HepG2 (cell line): ENCODE data around the gene PPIP5K2. TPM values are rescaled to one million over a fixed set of nuclear protein-coding genes. Genes with fewer than 3 reads are reported as not detected.

Experiments
- ATAC-seq: fragments of 200-7000 bp; cut with Tn5 transposase; 3 replicates; pipeline ENCODE4 v1.9.1; 2020; ENCODE audit warnings: mild to moderate bottlenecking, moderate library complexity
- BruUV-seq: library from RNA; stranded (reverse); fragments of 400-500 nt; replicated peaks from 2 replicates; lab custom pipeline; 2021; lab: Mats Ljungman, UMichigan
- CTCF ChIA-PET: fragments of 300-600 bp; formaldehyde crosslinking; extraction: SDS; loops from one replicate; lab custom pipeline; 2021; ENCODE audit warnings: low total read pairs, inconsistent platforms, low intra/inter-chr PET ratio; lab: Yijun Ruan, JAX
- POLR2A ChIA-PET: fragments of 350-600 bp; sonication (Branson Sonifier 250); formaldehyde crosslinking; loops from one replicate; lab custom pipeline; 2020; ENCODE audit warnings: antibody characterized with exemption, inconsistent platforms; lab: Yijun Ruan, JAX
- DNase-seq: peaks from one replicate; pipeline ENCODE4 v3.0.0-alpha.2; 2015; ENCODE audit warnings: low spot score
- FAIRE-seq: peaks from 3 replicates; lab custom pipeline; 2011; peaks lifted over from hg19 to GRCh38; lab: Jason Lieb, UNC
- H2AFZ ChIP-seq: one replicate; pipeline ENCODE4 v1.6.1; 2011; ENCODE audit warnings: low read length, inconsistent platforms
- H3K27ac ChIP-seq: fragments of 300-600 bp; 3 replicates; pipeline ENCODE4 v1.8.0; 2011; ENCODE audit warnings: mixed run types, mild to moderate bottlenecking, mixed read lengths, low read length, inconsistent platforms; ENCODE audit not compliant: insufficient read depth; ENCODE audit errors: extremely low read length
- H3K27me3 ChIP-seq, 2 experiments: fragments of 200-600 bp in 1 of 2; 2 replicates in 1 of 2; 3 replicates in 1 of 2; pipeline versions ENCODE4 v1.6.0 to v1.8.0; 2011; ENCODE audit warnings: low read length in 2 of 2, mild to moderate bottlenecking in 2 of 2, moderate library complexity in 2 of 2, inconsistent platforms in 1 of 2; ENCODE audit not compliant: insufficient read depth in 2 of 2, control insufficient read depth in 1 of 2
- H3K36me3 ChIP-seq, 2 experiments: fragments of 200-600 bp in 1 of 2; replicated peaks in 1 of 2; 2 replicates in 1 of 2; 3 replicates in 1 of 2; pipeline versions ENCODE4 v1.5.1 to v1.8.0; 2011; ENCODE audit warnings: low read length in 2 of 2, inconsistent platforms in 1 of 2; ENCODE audit not compliant: insufficient read depth in 2 of 2, control insufficient read depth in 1 of 2
- H3K4me1 ChIP-seq: 2 replicates; pipeline ENCODE4 v1.5.1; 2012; ENCODE audit warnings: low read length, inconsistent platforms; ENCODE audit not compliant: insufficient read depth
- H3K4me2 ChIP-seq: 2 replicates; pipeline ENCODE4 v1.6.0; 2011; ENCODE audit warnings: low read depth, low read length, inconsistent platforms
- H3K4me3 ChIP-seq, 3 experiments: fragments of 200-600 bp in 1 of 3; sonication (generic), shearing (Covaris generic) in 1 of 3; replicated peaks in 1 of 3; 2 replicates each; pipeline ENCODE4 v1.5.1; 2011 to 2016; ENCODE audit warnings: low read length in 3 of 3, inconsistent platforms in 2 of 3, low read depth in 2 of 3, mild to moderate bottlenecking in 2 of 3, control low read depth in 1 of 3, mixed read lengths in 1 of 3; ENCODE audit not compliant: insufficient read depth in 1 of 3
- H3K79me2 ChIP-seq: one replicate; pipeline ENCODE4 v1.6.1; 2011; ENCODE audit warnings: low read length, inconsistent platforms; ENCODE audit not compliant: insufficient read depth
- H3K9ac ChIP-seq: 2 replicates; pipeline ENCODE4 v1.6.0; 2011; ENCODE audit warnings: mild to moderate bottlenecking, low read depth, low read length, inconsistent platforms; ENCODE audit not compliant: insufficient read depth
- H3K9me3 ChIP-seq: 2 replicates; pipeline ENCODE4 v1.5.1; 2012; ENCODE audit warnings: mild to moderate bottlenecking, low read length
- H4K20me1 ChIP-seq: 2 replicates; pipeline ENCODE4 v1.6.0; 2011; ENCODE audit warnings: inconsistent platforms, mild to moderate bottlenecking, low read length, moderate library complexity; ENCODE audit not compliant: insufficient read depth
- CBFB ChIP-seq: sonication (generic); formaldehyde crosslinking; IDR thresholded peaks from 2 replicates; pipeline ENCODE4 v1.4.0; 2020; ENCODE audit warnings: missing genetic modification reagents
- CCAR2 ChIP-seq: fragments of 200-400 bp; formaldehyde crosslinking; optimal IDR thresholded peaks from 2 replicates; pipeline ENCODE3; 2018; ENCODE audit warnings: low read depth, mild to moderate bottlenecking, low read length, moderate library complexity
- SMAD1 ChIP-seq: sonication (generic); formaldehyde crosslinking; IDR thresholded peaks from 2 replicates; pipeline ENCODE4 v1.4.0; 2020; ENCODE audit warnings: missing genetic modification reagents, low read depth, mild to moderate bottlenecking, borderline replicate concordance
- SNAPC2 ChIP-seq: sonication (generic); formaldehyde crosslinking; IDR thresholded peaks from 2 replicates; pipeline ENCODE4 v1.8.1; 2022; ENCODE audit warnings: mild to moderate bottlenecking, missing genetic modification reagents
- THAP8 ChIP-seq: sonication (generic); formaldehyde crosslinking; IDR thresholded peaks from 2 replicates; pipeline ENCODE4 v1.5.1; 2020; ENCODE audit warnings: missing genetic modification reagents, mild to moderate bottlenecking, borderline replicate concordance
- YEATS4 ChIP-seq: sonication (generic); formaldehyde crosslinking; IDR thresholded peaks from 2 replicates; pipeline ENCODE4 v1.4.0; 2020; ENCODE audit warnings: missing genetic modification reagents, borderline replicate concordance
- ZNF292 ChIP-seq: sonication (generic); formaldehyde crosslinking; IDR thresholded peaks from 2 replicates; pipeline ENCODE4 v1.8.1; 2022; ENCODE audit warnings: mild to moderate bottlenecking, low read depth, missing genetic modification reagents, borderline replicate concordance
- ZNF589 ChIP-seq: sonication (generic); formaldehyde crosslinking; conservative IDR thresholded peaks from 2 replicates; pipeline ENCODE4 v1.8.0; 2022; ENCODE audit warnings: mild to moderate bottlenecking, moderate library complexity, missing genetic modification reagents
- ZNF614 ChIP-seq: IDR thresholded peaks from 2 replicates; pipeline ENCODE4 v1.6.1; 2018; ENCODE audit warnings: missing biosample characterization, missing genetic modification reagents, inconsistent platforms, borderline replicate concordance
- ZNF780A ChIP-seq: sonication (generic); formaldehyde crosslinking; IDR thresholded peaks from 2 replicates; pipeline ENCODE4 v1.8.0; 2022; ENCODE audit warnings: mild to moderate bottlenecking, missing genetic modification reagents, moderate library complexity
- WGBS: methylation state at CpG from one replicate; pipeline ENCODE4 v1.1.6; 2017; ENCODE audit warnings: low lambda C conversion rate; 5-methylcytosine and 5-hydroxymethylcytosine counted together
- in situ Hi-C: cut with HindIII; loops from 2 replicates; pipeline ENCODE4 v1.10.0; 2017; ENCODE audit warnings: low pct_unique_long_range_greater_than_20kb; ENCODE audit not compliant: extremely low pct_ligation_motif_present
- intact Hi-C: fragments of 100-400 bp; cut with micrococcal nuclease; formaldehyde crosslinking; loops from one replicate; pipeline ENCODE4 v1.10.0; 2022; ENCODE audit not compliant: unreplicated experiment
- polyA plus RNA-seq, 8 experiments: library from polyadenylated mRNA; depleted of rRNA in 3 of 8; stranded (reverse) in 7 of 8; unstranded in 1 of 8; fragments of >200 nt; fragmentation: Illumina TruSeq in 4 of 8; extraction: Trizol in 4 of 8; gene quantifications; 2 replicates each; pipeline versions ENCODE4 v1.2.1 to v1.2.3, GENCODE V29; 2011 to 2016; ENCODE audit warnings: low read depth in 4 of 8, missing spikeins in 1 of 8, mixed read lengths in 1 of 8; ENCODE audit not compliant: insufficient read depth in 1 of 8
- total RNA-seq, 5 experiments: library from RNA; depleted of rRNA; stranded (reverse); fragments of >200 nt; fragmentation: Illumina TruSeq; extraction: Trizol; gene quantifications; 2 replicates each; pipeline ENCODE4 v1.2.3, GENCODE V29; 2016; ENCODE audit warnings: low read depth in 1 of 5
- TF ChIP-seq, protein P1 (sequence below): sonication (generic); formaldehyde crosslinking; IDR thresholded peaks from 2 replicates; pipeline ENCODE4 v1.4.0; 2020; ENCODE audit warnings: mild to moderate bottlenecking, missing genetic modification reagents, borderline replicate concordance
- TF ChIP-seq, protein P2 (sequence below): sonication (generic); formaldehyde crosslinking; IDR thresholded peaks from 2 replicates; pipeline ENCODE4 v1.4.0; 2020; ENCODE audit warnings: missing genetic modification reagents, borderline replicate concordance

The PPIP5K2 gene
- total and polyA plus RNA-seq, 2 of the 13 experiments (the other 11 are each of a cell fraction or from before 2014, with no cell fraction given), result 19.7 to 45.6 TPM

GRCh38 chr5:103178167-103178566, 58.1 kb downstream of the PPIP5K2 start (continued):
- TF ChIP-seq, protein P1, sequence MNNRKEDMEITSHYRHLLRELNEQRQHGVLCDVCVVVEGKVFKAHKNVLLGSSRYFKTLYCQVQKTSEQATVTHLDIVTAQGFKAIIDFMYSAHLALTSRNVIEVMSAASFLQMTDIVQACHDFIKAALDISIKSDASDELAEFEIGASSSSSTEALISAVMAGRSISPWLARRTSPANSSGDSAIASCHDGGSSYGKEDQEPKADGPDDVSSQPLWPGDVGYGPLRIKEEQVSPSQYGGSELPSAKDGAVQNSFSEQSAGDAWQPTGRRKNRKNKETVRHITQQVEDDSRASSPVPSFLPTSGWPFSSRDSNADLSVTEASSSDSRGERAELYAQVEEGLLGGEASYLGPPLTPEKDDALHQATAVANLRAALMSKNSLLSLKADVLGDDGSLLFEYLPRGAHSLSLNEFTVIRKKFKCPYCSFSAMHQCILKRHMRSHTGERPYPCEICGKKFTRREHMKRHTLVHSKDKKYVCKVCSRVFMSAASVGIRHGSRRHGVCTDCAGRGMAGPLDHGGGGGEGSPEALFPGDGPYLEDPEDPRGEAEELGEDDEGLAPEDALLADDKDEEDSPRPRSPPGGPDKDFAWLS, result no peak
- TF ChIP-seq ZNF589, result no peak
- TF ChIP-seq, protein P2, sequence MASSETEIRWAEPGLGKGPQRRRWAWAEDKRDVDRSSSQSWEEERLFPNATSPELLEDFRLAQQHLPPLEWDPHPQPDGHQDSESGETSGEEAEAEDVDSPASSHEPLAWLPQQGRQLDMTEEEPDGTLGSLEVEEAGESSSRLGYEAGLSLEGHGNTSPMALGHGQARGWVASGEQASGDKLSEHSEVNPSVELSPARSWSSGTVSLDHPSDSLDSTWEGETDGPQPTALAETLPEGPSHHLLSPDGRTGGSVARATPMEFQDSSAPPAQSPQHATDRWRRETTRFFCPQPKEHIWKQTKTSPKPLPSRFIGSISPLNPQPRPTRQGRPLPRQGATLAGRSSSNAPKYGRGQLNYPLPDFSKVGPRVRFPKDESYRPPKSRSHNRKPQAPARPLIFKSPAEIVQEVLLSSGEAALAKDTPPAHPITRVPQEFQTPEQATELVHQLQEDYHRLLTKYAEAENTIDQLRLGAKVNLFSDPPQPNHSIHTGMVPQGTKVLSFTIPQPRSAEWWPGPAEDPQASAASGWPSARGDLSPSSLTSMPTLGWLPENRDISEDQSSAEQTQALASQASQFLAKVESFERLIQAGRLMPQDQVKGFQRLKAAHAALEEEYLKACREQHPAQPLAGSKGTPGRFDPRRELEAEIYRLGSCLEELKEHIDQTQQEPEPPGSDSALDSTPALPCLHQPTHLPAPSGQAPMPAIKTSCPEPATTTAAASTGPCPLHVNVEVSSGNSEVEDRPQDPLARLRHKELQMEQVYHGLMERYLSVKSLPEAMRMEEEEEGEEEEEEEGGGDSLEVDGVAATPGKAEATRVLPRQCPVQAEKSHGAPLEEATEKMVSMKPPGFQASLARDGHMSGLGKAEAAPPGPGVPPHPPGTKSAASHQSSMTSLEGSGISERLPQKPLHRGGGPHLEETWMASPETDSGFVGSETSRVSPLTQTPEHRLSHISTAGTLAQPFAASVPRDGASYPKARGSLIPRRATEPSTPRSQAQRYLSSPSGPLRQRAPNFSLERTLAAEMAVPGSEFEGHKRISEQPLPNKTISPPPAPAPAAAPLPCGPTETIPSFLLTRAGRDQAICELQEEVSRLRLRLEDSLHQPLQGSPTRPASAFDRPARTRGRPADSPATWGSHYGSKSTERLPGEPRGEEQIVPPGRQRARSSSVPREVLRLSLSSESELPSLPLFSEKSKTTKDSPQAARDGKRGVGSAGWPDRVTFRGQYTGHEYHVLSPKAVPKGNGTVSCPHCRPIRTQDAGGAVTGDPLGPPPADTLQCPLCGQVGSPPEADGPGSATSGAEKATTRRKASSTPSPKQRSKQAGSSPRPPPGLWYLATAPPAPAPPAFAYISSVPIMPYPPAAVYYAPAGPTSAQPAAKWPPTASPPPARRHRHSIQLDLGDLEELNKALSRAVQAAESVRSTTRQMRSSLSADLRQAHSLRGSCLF (CRISPR knock-in tag), result no peak

GRCh38 chr5:103186152-103186551, 66.1 kb downstream of the PPIP5K2 start:
- intact Hi-C loops (no loop called here), in situ Hi-C loops (no loop called here)
- over 99% methylated on average over 8 of the region's 8 CpGs for WGBS
- Histone ChIP-seq H3K9ac (no peak overlapping the region), H3K4me1 (no peaks in the 10 kb centered on the region), H2AFZ (no peak overlapping the region), H3K4me3 (no peak overlapping the region), H3K27me3 (no peaks in the 10 kb centered on the region), H3K4me2 (no peak overlapping the region), H3K27ac (no peak overlapping the region), H4K20me1 (no peaks in the 10 kb centered on the region), H3K9me3 (no peaks in the 10 kb centered on the region), H3K79me2 (no peaks in the 10 kb centered on the region), H3K36me3 (peaks cover 1 to 17% of the 10 kb centered on the region in 2 experiments)
- TF ChIP-seq ZNF292 (CRISPR knock-in tag) (no peak), ZNF780A (CRISPR knock-in tag) (no peak), SMAD1 (no peak), THAP8 (CRISPR knock-in tag) (no peak), CBFB (CRISPR knock-in tag) (no peak), CCAR2 (no peak), YEATS4 (CRISPR knock-in tag) (no peak), ZNF614 (CRISPR knock-in tag) (no peak), SNAPC2 (no peak)
- BruUV-seq, result no TSS peak
- FAIRE-seq, result no peak
- POLR2A ChIA-PET, result no interaction called here
- no peak for ATAC-seq
- no peak for DNase-seq
- CTCF ChIA-PET, result no interaction called here
